BJ (cell line): Measurements from ENCODE around the gene CRYBG2. TPM values are rescaled to one million over a fixed set of nuclear protein-coding genes. Genes with fewer than 3 reads are reported as not detected.

Experiments used
- CTCF ChIA-PET: fragments of 350-600 bp; formaldehyde crosslinking; extraction: SDS; loops from one replicate; lab custom pipeline; 2021; ENCODE audit warnings: antibody characterized with exemption, inconsistent platforms; lab: Yijun Ruan, JAX
- POLR2A ChIA-PET: fragments of 300-600 bp; sonication (Branson Sonifier 250); formaldehyde crosslinking; extraction: SDS; loops from one replicate; lab custom pipeline; 2021; ENCODE audit warnings: antibody characterized with exemption; lab: Charles Lee
- DNase-seq: peaks from one replicate; pipeline ENCODE4 v3.0.0-alpha.2; 2011; ENCODE audit warnings: low read depth
- H3K27me3 ChIP-seq: 2 replicates; pipeline ENCODE4 v1.6.0; 2011; ENCODE audit warnings: low read length; ENCODE audit not compliant: control insufficient read depth, insufficient read depth
- H3K36me3 ChIP-seq: 2 replicates; pipeline ENCODE4 v1.5.1; 2011; ENCODE audit warnings: low read length; ENCODE audit not compliant: control insufficient read depth, insufficient read depth
- H3K4me3 ChIP-seq: 2 replicates; pipeline ENCODE4 v1.5.1; 2011; ENCODE audit warnings: low read depth, mild to moderate bottlenecking, control low read depth, low read length
- polyA minus RNA-seq: library from RNA; depleted of rRNA, polyadenylated mRNA; stranded (reverse); fragments of >200 nt; gene quantifications from 2 replicates; pipeline ENCODE4 v1.2.3, GENCODE V29; 2011; rRNA and poly(A)+ RNA removed
- polyA plus RNA-seq: library from polyadenylated mRNA; depleted of rRNA; stranded (reverse); fragments of >200 nt; gene quantifications from 2 replicates; pipeline ENCODE4 v1.2.3, GENCODE V29; 2011; rRNA removed
- TF ChIP-seq, protein P1 (sequence below): IDR thresholded peaks from 2 replicates; pipeline ENCODE4 v1.5.1; 2011; ENCODE audit warnings: low read depth, mild to moderate bottlenecking, control low read depth, inconsistent platforms, low read length, moderate library complexity; ENCODE audit not compliant: insufficient read depth

Gene CRYBG2
- polyA plus RNA-seq (0.20 and 0.44 TPM in 2 replicates), polyA minus RNA-seq (0.62 TPM in 1 of 2 replicates, not detected in the other)

GRCh38 chr1:26353976-26354820, at the start of gene CRYBG2:
CRYBG2 (minus strand) TSS chr1:26354130; CDS start chr1:26346657, 7,473 bp downstream.
- peaks cover 5% of the 10 kb centered on the region for H3K27me3 ChIP-seq
- CTCF ChIA-PET, result interaction anchor here (0.6 to 2.5 kb wide), 4 partner anchors 10 to 262 kb away, joined by 3 to 19 read pairs (median 4); partner anchors contain the start of genes C1orf232 and ZNF593
- H3K36me3 ChIP-seq, result no peaks in the 10 kb centered on the region
- DNase-seq, result no peak
- POLR2A ChIA-PET, result no interaction called here
- H3K4me3 ChIP-seq, result no peak within 1 kb of the TSS
- TF ChIP-seq, protein P1, sequence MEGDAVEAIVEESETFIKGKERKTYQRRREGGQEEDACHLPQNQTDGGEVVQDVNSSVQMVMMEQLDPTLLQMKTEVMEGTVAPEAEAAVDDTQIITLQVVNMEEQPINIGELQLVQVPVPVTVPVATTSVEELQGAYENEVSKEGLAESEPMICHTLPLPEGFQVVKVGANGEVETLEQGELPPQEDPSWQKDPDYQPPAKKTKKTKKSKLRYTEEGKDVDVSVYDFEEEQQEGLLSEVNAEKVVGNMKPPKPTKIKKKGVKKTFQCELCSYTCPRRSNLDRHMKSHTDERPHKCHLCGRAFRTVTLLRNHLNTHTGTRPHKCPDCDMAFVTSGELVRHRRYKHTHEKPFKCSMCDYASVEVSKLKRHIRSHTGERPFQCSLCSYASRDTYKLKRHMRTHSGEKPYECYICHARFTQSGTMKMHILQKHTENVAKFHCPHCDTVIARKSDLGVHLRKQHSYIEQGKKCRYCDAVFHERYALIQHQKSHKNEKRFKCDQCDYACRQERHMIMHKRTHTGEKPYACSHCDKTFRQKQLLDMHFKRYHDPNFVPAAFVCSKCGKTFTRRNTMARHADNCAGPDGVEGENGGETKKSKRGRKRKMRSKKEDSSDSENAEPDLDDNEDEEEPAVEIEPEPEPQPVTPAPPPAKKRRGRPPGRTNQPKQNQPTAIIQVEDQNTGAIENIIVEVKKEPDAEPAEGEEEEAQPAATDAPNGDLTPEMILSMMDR, result no peak

DNA sequence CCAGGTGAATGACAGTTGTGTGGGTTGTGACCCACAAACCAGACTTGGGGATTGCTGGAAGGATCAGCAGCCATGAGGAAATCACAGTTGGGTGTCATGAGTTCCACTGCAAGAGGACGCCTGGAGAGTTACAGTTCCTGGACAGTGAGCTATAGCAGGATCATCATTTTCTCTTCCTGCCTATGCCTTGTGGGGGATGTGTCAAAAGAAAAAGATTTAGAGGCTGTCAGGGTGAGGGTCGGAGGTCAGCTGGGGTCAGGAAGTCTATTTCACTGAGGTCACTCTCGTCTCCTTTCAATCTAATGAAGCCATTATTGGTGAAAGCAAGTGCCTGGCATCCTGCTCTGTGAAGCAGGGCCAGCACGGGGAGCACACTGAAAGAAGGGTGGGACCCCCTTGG, 49.7 kb upstream of the CRYBG2 start:
- ChIA-PET CTCF (no interaction called here), POLR2A (no interaction called here)
- DNase-seq, result no peak
- H3K4me3 ChIP-seq, result no peak overlapping the region
- no peaks in the 10 kb centered on the region for H3K27me3 ChIP-seq
- TF ChIP-seq, protein P1, result no peak
- no peaks in the 10 kb centered on the region for H3K36me3 ChIP-seq

- DNase-seq, result no peak
- POLR2A ChIA-PET, result no interaction called here
Measured at GRCh38 chr1:26401891-26402290, 48.0 kb upstream of the CRYBG2 start.

GRCh38 chr1:26399034-26399433, 45.1 kb upstream of the CRYBG2 start:
- no peaks in the 10 kb centered on the region for H3K36me3 ChIP-seq
- no peak for DNase-seq
- no peaks in the 10 kb centered on the region for H3K27me3 ChIP-seq
- H3K4me3 ChIP-seq, result no peak overlapping the region
- ChIA-PET CTCF (interaction anchor here (0.7 kb wide), 1 partner anchor 18 kb away, joined by 3 read pairs; no protein-coding TSS in a partner anchor), POLR2A (no interaction called here)
- TF ChIP-seq, protein P1, result no peak

More at GRCh38 chr1:26401891-26402290, 48.0 kb upstream of the CRYBG2 start:
- TF ChIP-seq, protein P1, result no peak
- Histone ChIP-seq H3K4me3 (no peak overlapping the region), H3K36me3 (no peaks in the 10 kb centered on the region), H3K27me3 (no peaks in the 10 kb centered on the region)
- CTCF ChIA-PET, result no interaction called here

GRCh38 chr1:26395754-26396153, 41.8 kb upstream of the CRYBG2 start:
- 0 out of 2 replicates have a peak, but pooled peaks cover 1% of the 10 kb centered on the region for H3K27me3 ChIP-seq
- DNase-seq, result no peak
- H3K36me3 ChIP-seq, result no peaks in the 10 kb centered on the region
- POLR2A ChIA-PET, result no interaction called here
- TF ChIP-seq, protein P1, result no peak
- no peak overlapping the region for H3K4me3 ChIP-seq
- CTCF ChIA-PET, result interaction anchor here (0.9 to 1.7 kb wide), 7 partner anchors 10 to 130 kb away, joined by 3 to 7 read pairs (median 4); partner anchors contain the start of gene LIN28A
